EH (cell line): ENCODE measurements around the gene RANGAP1.

Experiments
- DNase-seq: peaks from one replicate; pipeline ENCODE4 v3.0.0-alpha.2; 2015; ENCODE audit warnings: low read depth

RANGAP1 gene

DNA sequence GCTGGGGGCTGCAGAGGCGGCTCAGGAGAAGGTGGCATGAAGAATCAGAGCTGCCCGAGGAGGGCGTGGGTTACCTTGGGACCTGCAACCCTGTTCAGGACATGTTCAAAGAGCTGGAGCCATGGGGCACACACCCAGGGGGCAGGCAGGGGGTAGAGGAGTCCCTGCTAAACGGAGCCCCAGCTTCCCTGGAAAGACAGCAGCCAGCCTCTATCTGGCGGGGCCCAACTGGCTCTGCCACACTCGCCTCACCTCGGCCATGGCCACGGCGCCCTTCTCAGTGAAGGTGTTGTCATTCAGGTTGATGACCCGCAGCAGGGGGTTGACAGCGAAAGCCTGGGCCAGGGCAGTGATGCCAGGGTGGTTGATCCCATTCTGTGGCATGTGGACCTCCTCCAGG, 28.3 kb downstream of the RANGAP1 start:
- DNase-seq = no peak

DNA sequence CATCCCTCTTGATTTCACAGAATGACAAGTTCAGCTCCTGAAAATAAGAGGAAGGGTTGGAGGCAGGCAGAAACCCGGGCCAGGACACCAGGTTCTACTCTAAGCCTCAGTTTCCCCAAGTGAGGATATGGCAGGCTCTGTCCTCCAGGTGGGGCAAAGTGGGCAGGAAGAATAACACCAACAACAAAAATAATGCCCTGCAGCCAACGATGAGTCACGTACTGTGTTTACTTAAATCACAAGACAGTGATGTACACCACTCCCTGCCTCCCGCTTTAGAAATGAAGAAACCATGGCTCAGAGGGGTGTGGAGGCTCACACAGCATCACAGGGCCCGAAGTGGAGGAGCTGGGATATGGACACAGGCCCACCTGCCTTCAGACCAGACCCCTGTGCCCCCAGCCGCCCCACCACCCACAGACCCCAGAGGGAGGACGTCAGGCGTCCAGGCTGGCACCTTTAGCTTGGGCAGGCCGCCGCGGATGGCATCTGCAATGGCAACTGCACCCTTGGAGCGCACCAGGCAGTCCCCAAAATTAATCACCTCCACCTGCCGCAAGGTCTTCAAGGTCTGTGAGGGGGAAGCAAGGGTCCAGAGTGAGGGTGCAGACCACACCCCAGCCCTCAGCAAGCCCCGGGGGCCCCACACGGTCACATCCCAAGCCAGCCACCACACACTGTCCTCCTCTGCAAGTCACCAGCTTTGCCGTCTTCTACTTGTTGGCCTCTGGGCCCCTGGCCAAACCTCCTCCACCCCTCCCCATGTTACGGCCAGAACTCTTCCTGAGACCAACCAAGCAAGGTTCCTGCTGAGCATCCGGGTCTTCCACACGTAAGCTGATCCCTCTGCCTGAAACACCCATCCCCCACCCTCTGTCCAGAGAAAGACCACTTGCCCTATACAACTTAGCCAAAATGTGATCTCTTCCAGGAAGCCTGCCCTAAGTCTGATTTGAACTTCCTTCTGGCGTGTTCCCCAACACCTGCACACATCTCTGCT, 29.4 kb downstream of the RANGAP1 start:
- DNase-seq = peak; percentile 70

DNA sequence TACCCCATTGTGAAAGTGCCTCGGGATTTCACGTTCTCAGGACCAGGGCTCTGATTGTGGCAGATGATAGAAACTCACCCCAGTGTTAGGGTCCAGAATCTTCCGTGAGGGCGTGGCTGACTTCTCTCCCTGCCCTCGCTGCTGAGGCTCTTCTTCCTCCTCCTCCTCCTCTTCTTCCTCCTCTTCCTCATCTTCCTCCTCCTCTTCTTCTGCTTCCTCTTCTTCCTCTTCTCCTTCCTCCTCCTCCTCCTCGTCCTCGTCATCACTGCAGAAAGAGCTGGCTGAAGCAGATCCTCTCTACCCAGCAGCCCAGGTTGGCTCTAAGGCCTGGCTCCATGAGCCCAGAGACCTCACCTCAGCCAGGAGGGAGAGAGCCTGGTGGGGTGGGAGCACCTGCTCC, 31.8 kb downstream of the RANGAP1 start:
- no peak for DNase-seq

DNA sequence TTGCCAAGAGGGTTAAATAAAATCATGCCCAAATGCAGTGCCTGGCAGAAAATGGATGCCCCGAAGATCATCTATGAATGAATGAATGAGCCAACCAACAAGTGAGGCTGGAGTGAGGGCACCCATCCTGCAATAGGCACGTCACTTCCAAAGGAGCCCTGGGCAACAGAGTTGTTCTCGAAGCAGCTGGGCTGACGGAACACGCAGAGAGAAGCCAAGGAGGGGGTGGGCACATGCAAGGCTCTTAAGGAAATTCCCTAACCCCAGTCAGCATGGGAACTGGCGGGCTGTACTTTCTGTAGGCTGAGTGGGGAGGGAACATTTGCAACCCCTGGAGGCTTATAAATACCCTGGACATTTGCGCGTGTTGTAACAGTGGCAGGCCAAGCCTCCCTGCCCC, 33.6 kb downstream of the RANGAP1 start:
- no peak for DNase-seq

DNA sequence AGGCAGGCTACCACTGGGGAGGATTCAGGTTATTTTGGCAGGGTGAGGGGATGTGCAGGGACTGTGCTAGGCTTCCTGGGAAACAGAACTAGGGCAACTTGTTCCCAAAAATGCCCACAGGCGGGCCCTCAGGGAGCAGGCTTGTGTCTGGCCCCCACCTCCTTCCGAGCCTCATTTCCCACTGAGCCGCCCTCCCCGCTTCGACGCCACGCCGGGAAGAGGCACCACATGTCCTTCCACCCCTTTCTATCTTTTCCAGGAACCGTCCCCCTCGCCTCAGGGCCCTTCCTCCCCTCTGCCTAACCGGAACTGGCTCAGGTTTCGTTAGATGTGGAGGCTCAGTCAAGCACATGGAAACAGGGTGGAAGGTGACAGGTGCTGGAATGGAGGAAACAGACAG, 35.9 kb downstream of the RANGAP1 start:
- DNase-seq = no peak

DNA sequence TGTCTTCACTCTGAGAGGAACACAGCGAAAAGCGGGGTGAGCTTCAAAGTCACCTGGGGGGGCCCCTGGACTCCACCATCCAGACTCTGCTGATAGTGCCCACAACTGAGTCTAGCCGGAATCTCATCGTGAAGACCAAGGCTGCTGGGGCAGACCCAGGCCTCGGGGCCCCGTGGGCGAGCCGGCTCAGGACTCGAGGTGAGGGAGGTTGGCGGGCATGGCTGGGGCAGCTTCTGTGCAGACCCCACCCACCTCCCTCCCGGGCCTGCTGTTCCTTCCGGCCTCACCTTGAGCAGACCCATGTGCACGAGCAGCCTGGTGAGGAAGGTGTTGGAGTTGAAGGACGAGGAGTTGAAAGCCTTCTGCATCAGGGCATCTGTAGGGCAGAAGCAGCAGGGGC, 36.5 kb downstream of the RANGAP1 start:
- no peak for DNase-seq

DNA sequence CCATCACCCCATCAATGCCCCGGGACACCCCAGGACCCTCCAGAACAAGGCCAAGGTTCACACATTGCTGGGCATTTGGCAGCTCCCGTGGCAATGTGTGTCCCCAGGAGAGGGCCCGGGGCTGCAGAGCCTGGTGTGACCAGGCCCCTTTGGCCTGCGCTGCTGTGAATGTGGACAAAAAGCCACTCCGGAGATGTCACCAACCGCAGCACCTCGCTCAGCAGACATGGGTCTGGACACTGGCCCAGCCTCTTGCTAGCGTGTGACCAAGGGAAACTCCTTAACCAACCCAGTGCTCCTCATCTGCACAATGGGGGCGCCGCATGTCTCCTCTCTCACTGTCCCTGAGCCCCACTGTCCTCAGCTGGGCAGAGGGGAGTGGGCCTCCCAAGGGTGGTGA, 37.2 kb downstream of the RANGAP1 start:
- DNase-seq = no peak

DNA sequence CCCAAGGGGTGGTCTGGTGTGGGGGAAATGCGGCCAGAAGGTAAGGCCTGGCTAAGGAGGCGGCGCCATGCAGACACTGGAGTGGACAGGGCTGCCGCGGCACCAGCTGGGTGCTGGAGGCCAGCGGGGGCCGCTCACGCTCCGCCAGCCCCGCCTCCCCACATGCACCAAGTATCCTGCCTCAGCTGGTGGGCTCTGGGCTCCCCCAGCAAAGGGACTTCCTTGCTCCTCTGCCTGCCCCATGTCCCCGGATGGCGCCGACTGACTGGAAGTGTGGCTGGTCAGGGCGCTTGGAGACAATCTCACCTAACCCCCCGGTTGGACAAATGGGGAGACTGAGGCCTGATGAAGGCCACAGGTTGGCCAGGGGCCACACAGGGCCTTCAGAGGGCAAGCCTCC, 37.7 kb downstream of the RANGAP1 start:
- DNase-seq = no peak

DNA sequence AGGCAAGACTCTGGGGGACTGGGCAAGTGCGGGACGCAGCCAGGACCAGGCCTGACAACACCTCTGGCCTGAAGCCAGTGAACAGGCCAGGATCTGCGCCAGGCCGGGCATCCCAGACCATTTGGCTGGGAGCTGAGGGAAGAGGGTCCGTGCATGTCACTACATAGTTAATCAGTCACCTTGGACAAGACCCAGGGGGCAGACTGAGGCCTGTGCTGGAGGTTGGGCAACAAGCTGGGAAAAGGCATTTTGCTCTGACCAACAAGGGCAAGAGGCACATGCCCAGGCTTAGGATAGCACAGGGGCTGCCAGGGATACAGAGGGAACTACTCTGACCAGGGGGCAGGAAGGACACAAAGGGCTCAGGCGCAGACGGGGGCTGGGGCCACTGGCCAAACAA, 38.3 kb downstream of the RANGAP1 start:
- DNase-seq = no peak

DNA sequence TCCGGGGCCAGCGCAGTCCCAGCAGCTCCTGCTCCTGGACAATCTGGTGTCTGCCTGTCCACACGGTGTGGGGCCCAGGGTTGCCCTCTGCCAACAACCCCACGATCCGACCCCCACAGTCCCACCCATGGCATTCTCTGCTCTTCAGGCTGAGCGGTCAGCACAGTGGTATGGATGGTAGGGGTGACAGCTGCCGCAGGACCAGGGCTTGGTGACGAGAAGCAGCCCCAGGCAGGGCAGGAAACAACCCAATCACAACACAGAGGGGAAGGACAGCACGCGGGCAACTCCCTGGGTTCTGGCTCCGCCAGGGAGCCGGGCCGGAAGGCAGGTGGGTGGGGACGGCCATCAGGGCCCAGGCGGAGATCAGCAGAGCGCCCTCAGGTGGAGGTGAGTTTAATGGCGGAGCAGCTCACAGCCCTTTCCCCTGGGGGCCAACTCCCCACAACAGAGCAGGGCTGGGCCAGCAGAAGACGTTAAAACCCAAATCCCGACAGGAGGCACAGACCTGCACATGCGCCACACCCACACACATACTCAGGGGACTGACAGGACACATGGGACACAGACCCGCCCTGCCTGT, 40.0 kb downstream of the RANGAP1 start:
- no peak for DNase-seq

DNA sequence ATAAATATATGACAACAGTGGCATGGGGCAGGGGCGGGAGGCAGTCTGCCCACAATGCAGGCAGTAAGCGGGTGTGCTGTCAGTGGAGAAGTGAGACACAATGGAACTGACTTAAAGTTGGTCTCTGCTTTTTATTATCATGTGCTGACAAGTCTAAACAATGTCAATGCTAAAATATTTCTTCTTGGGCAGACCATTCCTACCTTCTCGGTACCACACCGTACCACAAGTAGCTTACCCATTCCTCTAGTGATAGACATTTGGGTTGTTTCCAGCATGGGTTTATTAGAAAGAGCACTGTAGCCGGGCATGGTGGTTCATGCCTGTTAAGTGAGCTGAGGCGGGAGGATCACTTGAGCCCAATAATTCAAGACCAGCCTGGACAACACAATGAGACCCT, 42.6 kb downstream of the RANGAP1 start:
- DNase-seq = no peak

DNA sequence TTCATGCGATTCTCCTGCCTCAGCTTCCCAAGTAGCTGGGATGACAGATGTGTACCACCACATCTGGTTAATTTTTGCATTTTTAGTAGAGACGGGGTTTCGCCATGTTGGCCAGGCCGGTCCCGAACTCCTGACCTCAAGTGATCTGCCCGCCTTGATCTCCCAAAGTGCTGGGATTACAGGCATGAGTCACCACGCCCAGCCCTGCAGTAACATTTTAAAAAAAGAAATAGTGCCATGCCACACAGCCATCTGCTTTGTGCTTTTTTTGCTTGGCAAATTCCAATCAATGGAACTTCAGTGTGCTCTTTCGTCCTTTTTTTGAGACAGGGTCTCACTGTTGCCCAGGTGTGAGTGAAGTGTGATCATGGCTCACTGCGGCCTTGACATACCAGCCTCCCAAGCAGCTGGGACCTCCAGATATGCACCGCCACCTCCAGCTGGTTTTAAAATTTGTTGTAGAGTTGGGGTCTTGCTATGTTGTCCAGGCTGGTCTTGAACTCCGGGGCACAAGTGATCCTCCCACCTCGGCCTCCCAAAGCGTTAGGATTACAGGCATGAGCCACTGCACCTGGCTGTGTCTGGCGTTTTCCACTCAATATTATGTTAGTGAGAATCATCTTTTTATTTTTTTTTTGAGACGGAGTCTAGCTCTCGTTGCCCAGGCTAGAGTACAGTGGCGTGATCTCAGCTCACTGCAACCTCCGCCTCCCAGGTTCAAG, 43.4 kb downstream of the RANGAP1 start:
- DNase-seq = peak; percentile 25

DNA sequence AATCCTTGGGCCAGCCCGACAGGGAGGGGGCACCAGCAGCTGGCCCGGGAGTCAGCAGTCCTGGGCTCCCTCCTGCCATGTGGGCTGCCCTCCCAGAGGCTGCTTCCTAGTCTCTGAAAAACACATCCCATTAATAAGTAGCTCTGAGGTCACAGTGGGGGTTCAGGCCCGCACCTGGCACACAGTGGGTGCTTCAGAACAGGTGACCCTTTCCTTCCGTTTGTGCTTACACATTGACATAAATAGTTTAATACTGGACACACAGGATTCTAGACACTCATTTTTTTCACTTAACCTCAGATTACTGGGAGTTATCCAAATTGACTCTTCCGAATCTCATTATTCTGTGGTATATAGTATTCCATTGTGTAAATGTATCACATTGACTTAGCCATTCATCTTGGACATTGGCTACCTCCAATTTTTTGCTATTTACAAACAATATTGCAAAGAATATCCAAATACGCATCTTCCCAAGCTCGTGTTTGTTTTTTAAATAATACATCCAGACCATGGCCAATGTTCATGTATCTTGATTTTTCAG, 44.8 kb downstream of the RANGAP1 start:
- no peak for DNase-seq

DNA sequence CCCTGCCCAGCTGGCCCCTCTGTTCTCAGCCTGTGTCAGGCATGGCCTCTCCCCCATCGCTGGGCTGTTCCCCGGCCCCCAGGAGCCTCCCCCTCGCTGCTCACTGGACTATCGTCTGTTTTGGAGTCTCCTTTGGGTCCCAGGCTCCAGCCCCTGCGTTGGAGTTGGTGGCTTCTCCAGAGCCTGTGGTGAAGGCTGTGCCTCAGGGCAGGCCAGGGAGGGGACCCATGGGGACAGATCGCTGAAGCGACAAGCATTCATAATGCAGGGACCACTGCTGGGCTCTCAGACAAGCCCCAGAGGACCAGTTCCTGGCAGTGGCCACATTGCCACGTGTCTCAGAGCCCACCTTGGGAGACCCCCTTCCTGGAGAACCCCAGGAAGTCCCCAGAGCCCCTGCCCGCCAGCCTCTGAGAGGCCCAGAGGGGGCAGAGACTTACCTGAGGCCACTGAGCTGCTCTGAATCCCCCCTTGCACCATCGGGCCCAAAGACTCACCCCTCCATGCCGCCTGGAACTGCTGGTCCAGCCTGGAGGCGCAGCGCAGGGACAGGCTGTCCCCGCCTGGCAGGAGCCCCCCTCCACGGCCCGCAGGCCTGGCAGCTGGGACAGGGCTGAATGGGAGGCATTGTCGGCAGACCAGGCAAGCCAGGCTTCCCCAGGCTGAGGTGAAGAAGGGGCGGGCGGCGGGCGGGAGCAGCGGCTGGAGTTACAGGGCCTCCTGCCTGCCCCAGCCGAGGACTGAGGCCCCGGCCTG, 45.4 kb downstream of the RANGAP1 start, which contains the start of gene CHADL:
TSS of gene CHADL (minus strand) at position 555 of the 756 bp plus-strand sequence. CDS start at position 505, 50 bp downstream.
- no peak for DNase-seq

DNA sequence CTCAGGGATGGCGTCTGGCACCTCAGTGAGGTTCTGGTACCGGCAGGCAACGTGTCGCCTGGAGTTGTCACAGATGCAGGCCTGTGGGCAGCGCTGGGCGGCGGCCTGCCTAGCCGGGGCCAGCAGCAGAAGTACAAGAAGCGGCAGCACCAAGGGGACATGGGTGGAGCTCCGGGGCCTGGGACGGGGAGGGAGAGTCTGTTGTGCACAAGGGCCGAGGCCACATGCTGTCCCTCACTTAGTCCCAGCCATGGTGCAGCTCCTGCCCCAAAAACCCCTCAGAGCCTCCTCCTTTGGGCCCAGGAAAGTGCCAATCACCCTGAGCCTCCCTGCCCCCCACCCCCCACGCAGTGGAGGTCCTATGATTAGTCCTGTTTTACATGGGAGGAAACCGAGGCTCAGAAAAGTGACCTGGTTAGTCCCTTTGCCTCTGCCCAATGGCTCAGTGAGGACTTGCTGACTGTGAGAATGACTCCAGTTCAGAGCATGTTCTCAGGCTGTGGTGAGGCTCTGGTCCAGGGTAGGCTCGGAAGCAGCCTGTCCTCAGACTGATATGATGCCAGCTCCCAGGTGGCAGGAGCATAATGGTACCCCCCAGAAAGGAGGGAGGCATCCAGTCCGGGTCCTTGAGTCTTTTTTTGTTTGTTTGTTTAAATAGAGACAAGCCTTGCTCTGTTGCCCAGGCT, 46.4 kb downstream of the RANGAP1 start:
- DNase-seq = no peak

DNA sequence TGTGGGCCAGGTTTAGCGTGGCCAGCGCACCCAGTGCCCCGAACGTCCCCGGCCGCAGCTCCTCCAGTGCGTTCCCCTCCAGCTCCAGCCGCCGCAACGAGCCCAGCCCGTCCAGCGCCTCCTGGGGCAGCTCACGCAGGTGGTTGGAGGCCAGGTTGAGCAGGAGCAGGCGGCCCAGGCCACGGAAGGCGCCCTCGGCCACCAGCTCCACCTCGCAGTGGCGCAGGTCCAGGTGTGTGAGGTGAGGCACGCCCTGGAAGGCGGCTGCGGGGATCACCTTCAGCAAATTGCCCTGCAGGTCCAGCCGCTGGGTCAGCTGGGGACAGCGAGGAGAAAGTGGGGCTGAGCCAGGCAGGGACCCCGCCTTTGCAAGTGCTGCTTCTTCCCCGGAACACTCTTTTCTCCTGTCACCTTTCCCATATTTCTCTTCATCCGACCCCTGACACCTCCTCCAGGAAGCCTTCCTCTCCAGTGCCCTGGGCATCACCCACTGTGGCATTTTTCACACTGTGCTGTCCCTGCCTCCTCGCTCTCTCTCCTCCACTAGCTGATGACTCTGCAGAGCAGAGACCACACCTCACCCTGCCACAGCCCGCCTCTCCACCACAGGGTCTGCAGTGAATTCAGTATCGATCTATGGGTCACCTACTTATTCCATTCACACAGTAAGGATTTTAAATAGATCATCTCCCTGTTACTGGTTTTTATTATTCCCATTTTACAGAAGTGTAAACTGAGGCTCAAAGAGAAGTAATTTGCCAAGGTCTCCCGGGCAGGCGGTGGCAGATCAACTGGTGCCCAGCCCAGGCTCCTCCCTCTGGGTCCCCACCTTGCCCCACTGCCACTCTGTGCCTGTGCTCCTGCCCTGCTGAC, 47.2 kb downstream of the RANGAP1 start:
- no peak for DNase-seq

DNA sequence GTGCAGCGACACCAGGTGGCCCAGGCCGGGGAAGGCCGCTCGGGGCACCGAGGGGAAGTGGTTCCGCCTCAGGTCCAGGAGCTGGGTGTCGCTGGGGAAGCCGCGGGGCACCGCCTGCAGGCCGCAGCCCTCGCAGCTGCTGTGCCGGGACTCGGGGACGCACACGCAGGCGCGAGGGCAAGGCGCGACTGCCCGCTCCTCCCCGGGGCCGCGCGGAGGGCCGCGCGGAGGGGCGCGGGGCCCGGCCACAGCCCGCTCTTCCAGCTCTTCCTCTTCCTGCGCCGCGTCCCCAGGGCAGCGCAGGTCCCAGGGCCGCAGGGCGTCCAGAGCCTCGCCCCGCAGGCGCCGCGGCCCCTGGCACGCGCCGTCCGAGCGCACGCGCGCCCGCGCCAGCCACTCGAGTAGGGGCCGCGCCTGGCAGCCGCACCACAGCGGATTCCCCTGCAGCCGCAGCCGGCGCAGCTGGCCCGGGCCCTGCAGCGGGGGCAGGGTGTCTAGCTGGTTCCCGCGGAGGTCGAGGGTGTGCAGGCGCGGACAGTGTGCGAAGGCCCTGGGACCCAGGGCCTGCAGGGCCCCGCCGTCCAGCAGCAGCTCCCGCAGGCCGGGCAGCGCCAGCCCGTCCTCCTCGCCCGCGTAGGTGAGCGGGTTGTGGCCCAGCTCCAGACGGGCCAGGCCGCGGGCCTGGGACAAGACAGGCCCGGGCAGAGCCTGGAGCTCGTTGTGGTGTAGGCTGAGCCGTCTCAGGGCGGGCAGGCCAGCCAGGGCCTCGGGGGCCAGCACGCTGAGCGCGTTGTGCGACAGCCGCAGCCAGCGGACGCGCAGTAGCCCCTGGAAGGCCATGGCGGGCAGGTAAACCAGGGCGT, 48.0 kb downstream of the RANGAP1 start:
- DNase-seq = peak; percentile 43

DNA sequence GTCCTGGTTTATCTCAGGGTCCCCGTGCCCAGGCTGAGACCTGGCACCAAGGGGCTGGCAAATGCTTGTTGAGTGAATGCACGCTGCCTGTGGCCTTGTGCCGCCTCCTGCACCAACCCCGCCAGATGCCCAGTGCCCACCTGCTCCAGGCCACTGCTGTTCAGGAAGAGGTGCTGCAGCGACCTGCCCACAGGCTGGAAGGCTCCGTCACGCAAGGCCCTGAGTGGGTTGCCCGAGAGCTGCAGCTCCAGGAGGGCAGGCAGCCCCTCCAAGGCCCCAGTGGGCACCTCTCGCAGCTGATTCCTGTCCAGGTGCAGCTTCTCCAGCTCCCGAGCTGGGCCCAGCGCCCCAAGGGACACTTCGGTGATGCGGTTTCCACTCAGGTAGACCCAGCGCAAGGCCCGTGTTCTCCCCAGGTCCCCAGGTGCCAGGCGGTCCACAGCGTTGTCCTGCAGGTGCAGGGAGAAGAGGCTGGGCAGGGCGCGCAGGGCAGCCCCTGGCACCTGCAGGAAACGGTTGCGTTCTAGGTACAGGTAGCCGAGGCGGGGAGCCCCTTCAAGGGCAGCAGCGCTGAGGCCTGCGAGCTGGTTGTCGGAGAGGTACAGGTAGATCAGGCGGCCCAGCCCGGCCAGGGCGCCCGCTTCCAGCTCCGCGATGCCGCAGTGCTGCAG, 48.8 kb downstream of the RANGAP1 start:
- DNase-seq = no peak
